Muscle of leg (tissue), 11 donors: ENCODE measurements around the gene GALNT6. TPM values are rescaled to one million over a fixed set of nuclear protein-coding genes. Genes with fewer than 3 reads are reported as not detected.
A peak's percentile ranks its signal among the peaks of the same experiment; 100 is the strongest.

Experiments
- DNase-seq: peaks from one replicate; pipeline ENCODE4 v3.0.0; 2013
- H3K27ac ChIP-seq: one replicate; pipeline ENCODE4 v1.5.1; 2013; ENCODE audit warnings: mild to moderate bottlenecking, low read length, control low read depth
- H3K27me3 ChIP-seq: one replicate; pipeline ENCODE4 v1.6.1; 2013; ENCODE audit warnings: low read length; ENCODE audit not compliant: control insufficient read depth, insufficient read depth
- H3K36me3 ChIP-seq: one replicate; pipeline ENCODE4 v1.6.1; 2013; ENCODE audit warnings: low read length; ENCODE audit not compliant: control insufficient read depth, insufficient read depth
- H3K4me1 ChIP-seq: one replicate; pipeline ENCODE4 v1.6.1; 2013; ENCODE audit warnings: low read length; ENCODE audit not compliant: control insufficient read depth, insufficient read depth
- H3K4me3 ChIP-seq: one replicate; pipeline ENCODE4 v1.5.1; 2013; ENCODE audit warnings: low read length, control low read depth
- H3K9me3 ChIP-seq: replicated peaks from 2 replicates; pipeline ENCODE4 v1.6.1; 2013; ENCODE audit warnings: low read depth, low read length; ENCODE audit not compliant: control insufficient read depth
- WGBS: methylation state at CpG from one replicate; pipeline ENCODE4 v1.1.5; 2013; ENCODE audit warnings: missing lambda C conversion rate; ENCODE audit not compliant: insufficient coverage; 5-methylcytosine and 5-hydroxymethylcytosine counted together
- polyA plus RNA-seq, 8 donors: library from polyadenylated mRNA; unstranded; fragments of 120-200 nt; gene quantifications; one replicate each; pipeline versions ENCODE4 v1.2.1 to v1.2.3, GENCODE V29; 2013; ENCODE audit warnings: inconsistent platforms in 1 of 8, low replicate concordance in 1 of 8; ENCODE audit not compliant: insufficient read length in 8 of 8, insufficient read depth in 1 of 8
- total RNA-seq: library from RNA; stranded (reverse); fragments of 120-200 nt; gene quantifications from one replicate; pipeline ENCODE4 v1.2.4, GENCODE V29; 2013

Gene GALNT6
- total and polyA plus RNA-seq, 9 donors = 0.32 to 1.1 (median 0.50) TPM

DNA sequence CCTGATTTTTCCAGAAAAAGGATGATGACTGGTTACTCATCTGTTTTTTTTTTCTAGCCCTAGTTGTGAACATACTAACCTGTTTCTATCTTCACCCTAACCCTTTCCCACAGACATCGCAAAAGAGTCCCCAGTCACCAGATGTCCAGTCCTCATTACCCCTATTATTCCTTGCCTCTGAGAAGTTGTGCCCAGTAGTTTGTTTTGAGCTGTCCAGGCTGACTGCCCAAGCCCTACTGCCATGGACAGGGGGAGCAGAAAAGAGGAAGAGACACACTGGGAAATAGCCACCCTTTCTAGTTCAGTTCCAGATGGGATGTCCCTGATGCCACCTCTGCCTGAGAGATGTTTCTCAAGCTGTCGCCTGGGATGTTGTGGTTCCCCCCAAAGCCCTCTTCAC is 30.9 kb downstream of the GALNT6 start:
- H3K4me1 ChIP-seq = no peaks in the 10 kb centered on the region
- H3K4me3 ChIP-seq = no peak overlapping the region
- DNase-seq = no peak
- peaks cover 2% of the 10 kb centered on the region for H3K27me3 ChIP-seq
- H3K27ac ChIP-seq = no peak overlapping the region
- no peaks in the 10 kb centered on the region for H3K9me3 ChIP-seq
- WGBS = 100% methylated on average over 1 of the region's 2 CpGs
- no peaks in the 10 kb centered on the region for H3K36me3 ChIP-seq

DNA sequence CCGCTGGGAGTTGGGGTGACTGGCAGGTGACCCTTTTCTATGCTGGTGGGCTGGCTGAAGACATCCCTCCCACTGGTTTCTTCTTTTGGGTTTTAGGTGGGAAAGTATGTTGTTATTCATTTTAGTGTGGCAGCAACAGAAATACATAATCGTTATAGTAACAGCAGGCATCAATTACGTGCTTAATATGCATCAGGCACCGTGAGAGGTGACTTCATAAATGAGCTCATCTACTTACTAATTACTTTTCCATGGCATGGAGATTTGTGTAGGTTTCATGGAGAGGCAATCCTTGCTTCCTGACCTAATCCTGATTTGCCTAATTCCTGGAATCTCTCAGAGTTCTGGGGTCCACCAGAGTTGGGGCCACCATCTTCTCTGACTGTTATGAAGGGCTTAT is 31.4 kb downstream of the GALNT6 start:
- Histone ChIP-seq H3K27ac (no peak overlapping the region), H3K27me3 (peaks cover 2% of the 10 kb centered on the region), H3K36me3 (no peaks in the 10 kb centered on the region), H3K4me1 (no peaks in the 10 kb centered on the region), H3K4me3 (no peak overlapping the region), H3K9me3 (no peaks in the 10 kb centered on the region)
- DNase-seq = no peak
- no CpG with 5 or more reads among the region's 4 CpGs for WGBS

GRCh38 chr12:51358496-51358895 is 32.7 kb downstream of the GALNT6 start:
- Histone ChIP-seq H3K4me1 (no peaks in the 10 kb centered on the region), H3K4me3 (no peak overlapping the region), H3K27ac (no peak overlapping the region), H3K27me3 (peaks cover 2% of the 10 kb centered on the region), H3K36me3 (no peaks in the 10 kb centered on the region), H3K9me3 (no peaks in the 10 kb centered on the region)
- DNase-seq = no peak
- 96% methylated on average over 8 of the region's 8 CpGs for WGBS

DNA sequence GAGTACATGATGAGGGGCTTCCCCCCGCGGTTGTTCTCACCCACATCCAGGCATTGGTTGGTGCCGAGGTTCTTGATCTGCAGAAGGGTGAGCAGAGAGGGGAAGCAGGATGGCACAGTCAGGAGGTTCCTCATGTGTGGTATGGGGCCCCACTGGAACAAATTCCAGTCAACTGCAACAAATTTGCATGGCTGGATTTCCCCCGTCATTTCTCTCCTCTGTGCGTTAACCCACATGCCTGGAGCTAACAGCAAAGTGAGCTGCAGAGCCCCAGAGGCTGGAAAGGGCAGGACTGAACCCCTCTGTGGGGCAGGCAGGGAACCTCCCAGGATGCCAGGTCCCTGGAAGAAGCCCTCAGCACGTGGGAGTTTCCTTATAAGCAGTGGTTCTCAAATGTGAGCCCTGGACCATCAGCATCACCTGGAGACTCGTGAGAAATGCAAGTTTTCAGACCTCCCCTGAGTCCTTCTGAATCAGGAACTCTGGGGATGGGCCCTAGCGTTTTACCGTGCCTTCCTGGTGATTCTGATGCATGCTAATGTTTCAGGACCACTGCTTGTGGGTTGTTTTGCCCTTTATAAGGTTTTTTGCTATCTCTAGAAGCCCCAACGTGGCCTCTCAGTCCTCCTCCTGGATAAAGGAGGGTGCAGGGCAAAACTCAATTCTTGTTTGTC is 33.7 kb downstream of the GALNT6 start:
- Histone ChIP-seq H3K27me3 (peaks cover 2% of the 10 kb centered on the region), H3K27ac (no peak overlapping the region), H3K9me3 (no peaks in the 10 kb centered on the region), H3K36me3 (no peaks in the 10 kb centered on the region), H3K4me3 (no peak overlapping the region), H3K4me1 (no peaks in the 10 kb centered on the region)
- WGBS = 68% methylated on average over 8 of the region's 10 CpGs
- DNase-seq = no peak

- Histone ChIP-seq H3K4me1 (no peaks in the 10 kb centered on the region), H3K4me3 (no peak overlapping the region), H3K9me3 (no peaks in the 10 kb centered on the region), H3K36me3 (no peaks in the 10 kb centered on the region), H3K27ac (no peak overlapping the region), H3K27me3 (peaks cover 3% of the 10 kb centered on the region)
- DNase-seq = peak; percentile 19
- 24% methylated on average over 8 of the region's 11 CpGs for WGBS
These were observed 39.2 kb downstream of the GALNT6 start for GRCh38 chr12:51351913-51352532.

GRCh38 chr12:51349026-51349425 is 42.2 kb downstream of the GALNT6 start:
- no peaks in the 10 kb centered on the region for H3K9me3 ChIP-seq
- 100% methylated on average over 3 of the region's 5 CpGs for WGBS
- H3K4me3 ChIP-seq = no peak overlapping the region
- no peak for DNase-seq
- no peaks in the 10 kb centered on the region for H3K4me1 ChIP-seq
- peaks cover 3% of the 10 kb centered on the region for H3K27me3 ChIP-seq
- no peaks in the 10 kb centered on the region for H3K36me3 ChIP-seq
- H3K27ac ChIP-seq = no peak overlapping the region

DNA sequence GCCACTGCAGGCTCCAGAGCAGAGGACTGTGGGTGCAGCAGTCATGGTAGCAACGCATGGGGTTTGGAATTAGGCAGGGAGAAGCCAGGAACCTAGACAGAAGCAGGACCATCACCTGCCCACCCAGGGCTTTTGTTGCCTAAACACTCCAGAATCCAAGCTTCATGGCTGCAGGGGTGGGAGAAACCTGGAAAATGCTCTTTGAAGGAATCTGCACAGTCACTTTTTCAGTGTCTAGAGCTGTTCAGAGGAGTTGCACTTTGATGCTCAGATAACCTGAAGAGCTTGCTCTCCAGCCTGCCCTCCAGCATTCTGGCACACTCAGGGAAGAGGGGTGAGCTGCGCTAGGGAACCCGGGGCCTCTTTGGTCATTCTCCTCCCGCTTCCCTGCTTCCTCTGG is 43.1 kb downstream of the GALNT6 start:
- peaks cover 3% of the 10 kb centered on the region for H3K27me3 ChIP-seq
- H3K27ac ChIP-seq = no peak overlapping the region
- 89% methylated on average over 3 of the region's 4 CpGs for WGBS
- H3K36me3 ChIP-seq = no peaks in the 10 kb centered on the region
- H3K9me3 ChIP-seq = no peaks in the 10 kb centered on the region
- no peak overlapping the region for H3K4me3 ChIP-seq
- H3K4me1 ChIP-seq = no peaks in the 10 kb centered on the region
- DNase-seq = no peak

- Histone ChIP-seq H3K27ac (no peak within 1 kb of the TSS), H3K9me3 (no peaks in the 10 kb centered on the region), H3K4me1 (no peaks in the 10 kb centered on the region), H3K4me3 (no peak within 1 kb of the TSS), H3K36me3 (no peaks in the 10 kb centered on the region), H3K27me3 (no peaks in the 10 kb centered on the region)
- DNase-seq = no peak
- 100% methylated on average over 1 of the region's 3 CpGs for WGBS
These were observed 44.6 kb downstream of the GALNT6 start, which contains the start of gene CELA1 for GRCh38 chr12:51346581-51346980. Gene CELA1, minus strand, starts transcription at chr12:51346679. Its CDS starts 41 bp downstream, at chr12:51346638.

DNA sequence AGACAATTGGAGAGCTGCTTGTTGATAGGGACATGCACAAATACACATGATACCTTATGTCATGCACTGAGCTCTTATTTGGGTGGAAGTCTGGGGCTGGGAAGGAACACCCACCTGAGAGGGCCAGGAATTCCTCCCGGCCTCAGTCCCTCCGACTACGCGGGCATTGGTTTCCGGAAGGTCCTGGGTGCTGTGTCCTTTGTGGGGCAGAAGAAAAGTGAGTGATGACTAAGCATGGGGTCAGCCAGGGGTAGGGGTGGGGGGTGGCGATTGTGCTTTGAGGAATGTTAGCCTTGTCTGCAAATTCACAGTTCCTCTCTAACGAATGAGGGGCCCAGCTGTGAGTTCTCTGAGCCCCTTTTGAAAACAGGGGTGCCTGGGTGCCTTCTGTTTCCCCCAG is 45.5 kb downstream of the GALNT6 start:
- Histone ChIP-seq H3K27me3 (no peaks in the 10 kb centered on the region), H3K36me3 (no peaks in the 10 kb centered on the region), H3K27ac (no peak overlapping the region), H3K9me3 (no peaks in the 10 kb centered on the region), H3K4me1 (peaks cover 3% of the 10 kb centered on the region), H3K4me3 (no peak overlapping the region)
- WGBS = 54% methylated on average over 4 of the region's 7 CpGs
- no peak for DNase-seq

GRCh38 chr12:51343201-51343600 is 48.0 kb downstream of the GALNT6 start:
- WGBS = 80% methylated on average over 1 of the region's 2 CpGs
- DNase-seq = no peak
- no peak overlapping the region for H3K4me3 ChIP-seq
- H3K27ac ChIP-seq = no peak overlapping the region
- H3K36me3 ChIP-seq = no peaks in the 10 kb centered on the region
- no peaks in the 10 kb centered on the region for H3K27me3 ChIP-seq
- H3K9me3 ChIP-seq = no peaks in the 10 kb centered on the region
- peaks cover 3% of the 10 kb centered on the region for H3K4me1 ChIP-seq
